Smooth muscle cell (in vitro differentiated cells): Measurements from ENCODE around the gene TECPR1. TPM values are rescaled to one million over a fixed set of nuclear protein-coding genes. Genes with fewer than 3 reads are reported as not detected.

Experiments used
- DNase-seq: peaks from one replicate; lab custom pipeline; 2025; ENCODE audit not compliant: unreplicated experiment; lab: John Stamatoyannopoulos, UW
- H2AFZ ChIP-seq: fragments of 200-600 bp; sonication (generic); 2 replicates; pipeline ENCODE4 v1.6.0; 2016; ENCODE audit warnings: antibody characterized with exemption, low read depth, mild to moderate bottlenecking
- H3F3A ChIP-seq: fragments of 200-600 bp; sonication (generic); 2 replicates; pipeline ENCODE4 v1.6.0; 2017; ENCODE audit warnings: antibody characterized with exemption, low read depth
- H3K27ac ChIP-seq: fragments of 200-600 bp; sonication (generic); 2 replicates; pipeline ENCODE4 v1.5.1; 2016; ENCODE audit warnings: low read depth, mild to moderate bottlenecking
- H3K27me3 ChIP-seq: fragments of 200-600 bp; sonication (generic); 2 replicates; pipeline ENCODE4 v1.6.1; 2016; ENCODE audit warnings: low read depth, mild to moderate bottlenecking
- H3K36me3 ChIP-seq: fragments of 200-600 bp; sonication (generic); 2 replicates; pipeline ENCODE4 v1.5.1; 2016; ENCODE audit warnings: low read depth
- H3K4me1 ChIP-seq: fragments of 200-600 bp; sonication (generic); 2 replicates; pipeline ENCODE4 v1.5.1; 2016; ENCODE audit warnings: low read depth
- H3K4me2 ChIP-seq: fragments of 200-600 bp; sonication (generic); 2 replicates; pipeline ENCODE4 v1.6.0; 2016; ENCODE audit warnings: mild to moderate bottlenecking
- H3K4me3 ChIP-seq: fragments of 200-600 bp; sonication (generic); 2 replicates; pipeline ENCODE4 v1.5.1; 2016; ENCODE audit warnings: mild to moderate bottlenecking
- H3K79me2 ChIP-seq: fragments of 200-600 bp; sonication (generic); 2 replicates; pipeline ENCODE4 v1.6.0; 2016; ENCODE audit warnings: low read depth, mild to moderate bottlenecking
- H3K9ac ChIP-seq: fragments of 200-600 bp; sonication (generic); 2 replicates; pipeline ENCODE4 v1.6.0; 2016; ENCODE audit warnings: low read depth
- H3K9me3 ChIP-seq: fragments of 200-600 bp; sonication (generic); replicated peaks from 2 replicates; pipeline ENCODE4 v1.5.1; 2016; ENCODE audit warnings: low read depth
- H4K20me1 ChIP-seq: fragments of 200-600 bp; sonication (generic); 2 replicates; pipeline ENCODE4 v1.6.0; 2016; ENCODE audit warnings: low read depth
- CTCF ChIP-seq: fragments of 200-600 bp; sonication (generic); IDR thresholded peaks from 2 replicates; pipeline ENCODE4 v1.5.1; 2017; ENCODE audit warnings: borderline replicate concordance, mild to moderate bottlenecking, antibody characterized with exemption; ENCODE audit not compliant: insufficient read depth, poor library complexity, severe bottlenecking
- WGBS: methylation state at CpG from one replicate; pipeline ENCODE4 v1.1.7; 2016; ENCODE audit warnings: low lambda C conversion rate; 5-methylcytosine and 5-hydroxymethylcytosine counted together
- polyA plus RNA-seq: library from polyadenylated mRNA; unstranded; fragments of >200 nt; fragmentation: Nextera tagmentation; extraction: Ambion mirVana; gene quantifications from 2 replicates; pipeline ENCODE4 v1.2.1, GENCODE V29; 2016
- total RNA-seq: library from RNA; depleted of rRNA; stranded (reverse); fragments of >200 nt; gene quantifications from 2 replicates; pipeline ENCODE4 v1.2.3, GENCODE V29; 2014

Gene TECPR1
- total and polyA plus RNA-seq, 2 experiments from 2014 or later = 8.9 to 33.1 TPM

GRCh38 chr7:98203261-98203963 is 48.6 kb downstream of the TECPR1 start:
- Histone ChIP-seq H3K4me3 (no peak overlapping the region), H3K9ac (no peak overlapping the region), H3K4me1 (no peaks in the 10 kb centered on the region), H3K4me2 (no peak overlapping the region), H4K20me1 (peaks cover 6% of the 10 kb centered on the region), H3K36me3 (no peaks in the 10 kb centered on the region), H3K79me2 (no peaks in the 10 kb centered on the region), H3K9me3 (no peaks in the 10 kb centered on the region), H3K27ac (no peak overlapping the region), H3K27me3 (no peaks in the 10 kb centered on the region), H3F3A (no peaks in the 10 kb centered on the region), H2AFZ (no peak overlapping the region)
- TF ChIP-seq CTCF = no peak
- WGBS = 98% methylated on average over 28 of the region's 28 CpGs
- no peak for DNase-seq

- peaks cover 6% of the 10 kb centered on the region for H4K20me1 ChIP-seq
- no peak overlapping the region for H3K4me3 ChIP-seq
- no peak overlapping the region for H3K4me2 ChIP-seq
- H2AFZ ChIP-seq = no peak overlapping the region
- H3K36me3 ChIP-seq = no peaks in the 10 kb centered on the region
- H3K9ac ChIP-seq = no peak overlapping the region
- no peaks in the 10 kb centered on the region for H3K9me3 ChIP-seq
- WGBS = 92% methylated on average over 15 of the region's 15 CpGs
- H3K4me1 ChIP-seq = no peaks in the 10 kb centered on the region
- TF ChIP-seq CTCF = no peak
- H3F3A ChIP-seq = no peaks in the 10 kb centered on the region
- no peak overlapping the region for H3K27ac ChIP-seq
- DNase-seq = no peak
- H3K27me3 ChIP-seq = no peaks in the 10 kb centered on the region
- no peaks in the 10 kb centered on the region for H3K79me2 ChIP-seq
These were observed 49.5 kb downstream of the TECPR1 start for GRCh38 chr7:98202367-98203195.

GRCh38 chr7:98200364-98200763 is 51.7 kb downstream of the TECPR1 start:
- WGBS = 93% methylated on average over 6 of the region's 6 CpGs
- H3K79me2 ChIP-seq = no peaks in the 10 kb centered on the region
- H3F3A ChIP-seq = no peaks in the 10 kb centered on the region
- no peaks in the 10 kb centered on the region for H3K4me1 ChIP-seq
- H3K27ac ChIP-seq = no peak overlapping the region
- peaks cover 6% of the 10 kb centered on the region for H4K20me1 ChIP-seq
- DNase-seq = no peak
- H3K4me2 ChIP-seq = no peak overlapping the region
- no peak for TF ChIP-seq CTCF
- H3K36me3 ChIP-seq = no peaks in the 10 kb centered on the region
- no peak overlapping the region for H3K9ac ChIP-seq
- no peaks in the 10 kb centered on the region for H3K27me3 ChIP-seq
- no peak overlapping the region for H3K4me3 ChIP-seq
- no peaks in the 10 kb centered on the region for H3K9me3 ChIP-seq
- no peak overlapping the region for H2AFZ ChIP-seq
